Measurements from ENCODE around the gene STAT6.

Gene STAT6

GRCh38 chr12:57134949-57135348 is 23.8 kb upstream of the STAT6 start:
- Mint-ChIP-seq H3K27me3 (no peaks in the 10 kb centered on the region), H3K36me3 (no peaks in the 10 kb centered on the region), H3K27ac (no peak overlapping the region), H3K4me3 (no peak overlapping the region), H3K9me3 (no peaks in the 10 kb centered on the region), H3K4me1 (peaks cover 18% of the 10 kb centered on the region)
- no peak for ATAC-seq

GRCh38 chr12:57133916-57134315 is 22.8 kb upstream of the STAT6 start:
- no peaks in the 10 kb centered on the region for H3K27me3 Mint-ChIP-seq
- no peaks in the 10 kb centered on the region for H3K9me3 Mint-ChIP-seq
- no peaks in the 10 kb centered on the region for H3K36me3 Mint-ChIP-seq
- H3K4me1 Mint-ChIP-seq: peaks cover 18% of the 10 kb centered on the region
- no peak overlapping the region for H3K27ac Mint-ChIP-seq
- no peak for ATAC-seq
- H3K4me3 Mint-ChIP-seq: no peak overlapping the region

- H3K27ac Mint-ChIP-seq: no peak overlapping the region
- H3K9me3 Mint-ChIP-seq: no peaks in the 10 kb centered on the region
Measured at GRCh38 chr12:57133013-57133569, 21.9 kb upstream of the STAT6 start.

GRCh38 chr12:57131896-57132744 is 21.0 kb upstream of the STAT6 start:
- H3K27ac Mint-ChIP-seq: no peak overlapping the region
- no peak for ATAC-seq
- no peak overlapping the region for H3K4me3 Mint-ChIP-seq
- H3K36me3 Mint-ChIP-seq: no peaks in the 10 kb centered on the region
- peaks cover 18% of the 10 kb centered on the region for H3K4me1 Mint-ChIP-seq
- no peaks in the 10 kb centered on the region for H3K9me3 Mint-ChIP-seq
- H3K27me3 Mint-ChIP-seq: no peaks in the 10 kb centered on the region

More at GRCh38 chr12:57133013-57133569, 21.9 kb upstream of the STAT6 start:
- Mint-ChIP-seq H3K4me3 (no peak overlapping the region), H3K36me3 (no peaks in the 10 kb centered on the region), H3K27me3 (no peaks in the 10 kb centered on the region), H3K4me1 (peaks cover 18% of the 10 kb centered on the region)
- no peak for ATAC-seq

- Mint-ChIP-seq H3K4me3 (no peak overlapping the region), H3K9me3 (no peaks in the 10 kb centered on the region), H3K27me3 (no peaks in the 10 kb centered on the region), H3K36me3 (no peaks in the 10 kb centered on the region), H3K4me1 (peaks cover 18% of the 10 kb centered on the region), H3K27ac (no peak overlapping the region)
- peak; percentile 35 for ATAC-seq
Measured at GRCh38 chr12:57130941-57131340, 19.8 kb upstream of the STAT6 start.

GRCh38 chr12:57129889-57130288 is 18.7 kb upstream of the STAT6 start:
- H3K36me3 Mint-ChIP-seq: no peaks in the 10 kb centered on the region
- H3K27me3 Mint-ChIP-seq: no peaks in the 10 kb centered on the region
- ATAC-seq: no peak
- H3K27ac Mint-ChIP-seq: no peak overlapping the region
- peaks cover 18% of the 10 kb centered on the region for H3K4me1 Mint-ChIP-seq
- H3K4me3 Mint-ChIP-seq: no peak overlapping the region
- no peaks in the 10 kb centered on the region for H3K9me3 Mint-ChIP-seq

GRCh38 chr12:57129321-57129842 is 18.2 kb upstream of the STAT6 start:
- H3K36me3 Mint-ChIP-seq: no peaks in the 10 kb centered on the region
- no peak overlapping the region for H3K27ac Mint-ChIP-seq
- H3K9me3 Mint-ChIP-seq: no peaks in the 10 kb centered on the region
- H3K4me1 Mint-ChIP-seq: peaks cover 20% of the 10 kb centered on the region
- H3K27me3 Mint-ChIP-seq: no peaks in the 10 kb centered on the region
- no peak overlapping the region for H3K4me3 Mint-ChIP-seq
- no peak for ATAC-seq

GRCh38 chr12:57128519-57129247 is 17.5 kb upstream of the STAT6 start:
- Mint-ChIP-seq H3K4me3 (peak overlapping the region; percentile 89), H3K27me3 (no peaks in the 10 kb centered on the region), H3K9me3 (peaks cover 5% of the 10 kb centered on the region), H3K4me1 (peaks cover 26% of the 10 kb centered on the region), H3K36me3 (peaks cover 3% of the 10 kb centered on the region), H3K27ac (peak overlapping the region; percentile 55)
- no peak for ATAC-seq

- H3K27me3 Mint-ChIP-seq: no peaks in the 10 kb centered on the region
- peak within 1 kb of the TSS; percentile 89 for H3K4me3 Mint-ChIP-seq
- peak; percentile 70 for ATAC-seq
- peaks cover 5% of the 10 kb centered on the region for H3K36me3 Mint-ChIP-seq
- peaks cover 6% of the 10 kb centered on the region for H3K9me3 Mint-ChIP-seq
- H3K4me1 Mint-ChIP-seq: peaks cover 26% of the 10 kb centered on the region
- H3K27ac Mint-ChIP-seq: peak within 1 kb of the TSS; percentile 55
Measured at GRCh38 chr12:57127726-57128518, 16.8 kb upstream of the STAT6 start, which contains the start of gene LRP1. TSS of gene LRP1 (plus strand) at chr12:57128483. CDS start at chr12:57128965, 482 bp downstream.

GRCh38 chr12:57127101-57127725 is 16.1 kb upstream of the STAT6 start:
- H3K27me3 Mint-ChIP-seq: no peaks in the 10 kb centered on the region

GRCh38 chr12:57126561-57126960 is 15.4 kb upstream of the STAT6 start:
- Mint-ChIP-seq H3K27me3 (no peaks in the 10 kb centered on the region), H3K4me3 (no peak overlapping the region), H3K36me3 (peaks cover 5% of the 10 kb centered on the region), H3K4me1 (peaks cover 22% of the 10 kb centered on the region), H3K9me3 (peaks cover 6% of the 10 kb centered on the region), H3K27ac (no peak overlapping the region)
- no peak for ATAC-seq

More at GRCh38 chr12:57127101-57127725, 16.1 kb upstream of the STAT6 start:
- Mint-ChIP-seq H3K4me3 (peak overlapping the region; percentile 89), H3K9me3 (peaks cover 6% of the 10 kb centered on the region), H3K36me3 (peaks cover 5% of the 10 kb centered on the region), H3K27ac (peak overlapping the region; percentile 55), H3K4me1 (peaks cover 26% of the 10 kb centered on the region)
- peak; percentile 44 for ATAC-seq

GRCh38 chr12:57126061-57126460 is 14.9 kb upstream of the STAT6 start:
- no peak overlapping the region for H3K27ac Mint-ChIP-seq
- peaks cover 6% of the 10 kb centered on the region for H3K9me3 Mint-ChIP-seq
- peaks cover 5% of the 10 kb centered on the region for H3K36me3 Mint-ChIP-seq
- ATAC-seq: no peak
- H3K4me1 Mint-ChIP-seq: peaks cover 17% of the 10 kb centered on the region
- no peak overlapping the region for H3K4me3 Mint-ChIP-seq
- no peaks in the 10 kb centered on the region for H3K27me3 Mint-ChIP-seq

- no peak overlapping the region for H3K27ac Mint-ChIP-seq
- peaks cover 10% of the 10 kb centered on the region for H3K4me1 Mint-ChIP-seq
Measured at GRCh38 chr12:57124261-57124877, 13.2 kb upstream of the STAT6 start.

GRCh38 chr12:57123813-57124212 is 12.7 kb upstream of the STAT6 start:
- peaks cover 6% of the 10 kb centered on the region for H3K9me3 Mint-ChIP-seq
- H3K4me3 Mint-ChIP-seq: no peak overlapping the region
- peaks cover 5% of the 10 kb centered on the region for H3K36me3 Mint-ChIP-seq
- no peak for ATAC-seq
- peaks cover 16% of the 10 kb centered on the region for H3K4me1 Mint-ChIP-seq
- no peaks in the 10 kb centered on the region for H3K27me3 Mint-ChIP-seq
- no peak overlapping the region for H3K27ac Mint-ChIP-seq

More at GRCh38 chr12:57124261-57124877, 13.2 kb upstream of the STAT6 start:
- Mint-ChIP-seq H3K27me3 (no peaks in the 10 kb centered on the region), H3K36me3 (peaks cover 5% of the 10 kb centered on the region), H3K4me3 (no peak overlapping the region), H3K9me3 (peaks cover 6% of the 10 kb centered on the region)
- ATAC-seq: peak; percentile 51

All from stimulated activated memory B cell treated with anti-CD40 and anti-IgM and Interleukin-4, amounts not matched to agents 10 μg/mL and 1 μg/mL and 100 μg/mL, for 72 hours (primary cell).